ENCODE results near the gene TSHZ2.

DNA sequence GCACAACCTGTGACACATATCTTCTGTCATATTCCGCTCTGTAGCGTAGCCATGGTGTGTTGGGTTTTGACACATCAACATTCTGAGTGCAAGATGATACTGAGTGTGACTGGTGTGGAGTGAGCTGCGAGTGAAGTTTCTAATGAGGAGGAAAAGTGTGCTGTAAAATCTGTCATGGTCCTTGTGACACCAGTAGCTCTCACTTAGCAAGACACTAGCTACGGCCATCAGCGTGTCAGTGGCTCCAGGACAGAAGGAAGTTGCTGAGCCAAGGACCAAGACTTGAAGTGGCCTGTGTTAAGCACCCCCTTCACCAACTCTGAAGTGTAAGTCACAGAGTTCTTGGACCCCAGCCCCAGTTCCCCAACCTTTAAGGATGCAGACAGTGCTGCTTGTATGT is 72.1 kb downstream of the TSHZ2 start:
- TF ChIP-seq, protein P1, sequence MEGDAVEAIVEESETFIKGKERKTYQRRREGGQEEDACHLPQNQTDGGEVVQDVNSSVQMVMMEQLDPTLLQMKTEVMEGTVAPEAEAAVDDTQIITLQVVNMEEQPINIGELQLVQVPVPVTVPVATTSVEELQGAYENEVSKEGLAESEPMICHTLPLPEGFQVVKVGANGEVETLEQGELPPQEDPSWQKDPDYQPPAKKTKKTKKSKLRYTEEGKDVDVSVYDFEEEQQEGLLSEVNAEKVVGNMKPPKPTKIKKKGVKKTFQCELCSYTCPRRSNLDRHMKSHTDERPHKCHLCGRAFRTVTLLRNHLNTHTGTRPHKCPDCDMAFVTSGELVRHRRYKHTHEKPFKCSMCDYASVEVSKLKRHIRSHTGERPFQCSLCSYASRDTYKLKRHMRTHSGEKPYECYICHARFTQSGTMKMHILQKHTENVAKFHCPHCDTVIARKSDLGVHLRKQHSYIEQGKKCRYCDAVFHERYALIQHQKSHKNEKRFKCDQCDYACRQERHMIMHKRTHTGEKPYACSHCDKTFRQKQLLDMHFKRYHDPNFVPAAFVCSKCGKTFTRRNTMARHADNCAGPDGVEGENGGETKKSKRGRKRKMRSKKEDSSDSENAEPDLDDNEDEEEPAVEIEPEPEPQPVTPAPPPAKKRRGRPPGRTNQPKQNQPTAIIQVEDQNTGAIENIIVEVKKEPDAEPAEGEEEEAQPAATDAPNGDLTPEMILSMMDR (IDR thresholded peaks at IDR 0.05; ENCODE audit: poor library complexity, severe bottlenecking) = no peak
- TF ChIP-seq POLR2AphosphoS5 (IDR thresholded peaks at IDR 0.05) = no peak
- TF ChIP-seq, protein P2, sequence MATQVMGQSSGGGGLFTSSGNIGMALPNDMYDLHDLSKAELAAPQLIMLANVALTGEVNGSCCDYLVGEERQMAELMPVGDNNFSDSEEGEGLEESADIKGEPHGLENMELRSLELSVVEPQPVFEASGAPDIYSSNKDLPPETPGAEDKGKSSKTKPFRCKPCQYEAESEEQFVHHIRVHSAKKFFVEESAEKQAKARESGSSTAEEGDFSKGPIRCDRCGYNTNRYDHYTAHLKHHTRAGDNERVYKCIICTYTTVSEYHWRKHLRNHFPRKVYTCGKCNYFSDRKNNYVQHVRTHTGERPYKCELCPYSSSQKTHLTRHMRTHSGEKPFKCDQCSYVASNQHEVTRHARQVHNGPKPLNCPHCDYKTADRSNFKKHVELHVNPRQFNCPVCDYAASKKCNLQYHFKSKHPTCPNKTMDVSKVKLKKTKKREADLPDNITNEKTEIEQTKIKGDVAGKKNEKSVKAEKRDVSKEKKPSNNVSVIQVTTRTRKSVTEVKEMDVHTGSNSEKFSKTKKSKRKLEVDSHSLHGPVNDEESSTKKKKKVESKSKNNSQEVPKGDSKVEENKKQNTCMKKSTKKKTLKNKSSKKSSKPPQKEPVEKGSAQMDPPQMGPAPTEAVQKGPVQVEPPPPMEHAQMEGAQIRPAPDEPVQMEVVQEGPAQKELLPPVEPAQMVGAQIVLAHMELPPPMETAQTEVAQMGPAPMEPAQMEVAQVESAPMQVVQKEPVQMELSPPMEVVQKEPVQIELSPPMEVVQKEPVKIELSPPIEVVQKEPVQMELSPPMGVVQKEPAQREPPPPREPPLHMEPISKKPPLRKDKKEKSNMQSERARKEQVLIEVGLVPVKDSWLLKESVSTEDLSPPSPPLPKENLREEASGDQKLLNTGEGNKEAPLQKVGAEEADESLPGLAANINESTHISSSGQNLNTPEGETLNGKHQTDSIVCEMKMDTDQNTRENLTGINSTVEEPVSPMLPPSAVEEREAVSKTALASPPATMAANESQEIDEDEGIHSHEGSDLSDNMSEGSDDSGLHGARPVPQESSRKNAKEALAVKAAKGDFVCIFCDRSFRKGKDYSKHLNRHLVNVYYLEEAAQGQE (IDR thresholded peaks at IDR 0.05; ENCODE audit: borderline replicate concordance) = no peak
